Ishikawa (cell line): ENCODE results near the gene CINP.

Source experiments
- CEBPB ChIP-seq: IDR thresholded peaks from 2 replicates; pipeline ENCODE4 v1.6.1; 2012
- CREB1 ChIP-seq: IDR thresholded peaks from 2 replicates; pipeline ENCODE4 v1.6.1; 2012; ENCODE audit warnings: low read depth
- EGR1 ChIP-seq: IDR thresholded peaks from 2 replicates; pipeline ENCODE4 v1.6.1; 2012
- EP300 ChIP-seq: IDR thresholded peaks from 2 replicates; pipeline ENCODE4 v1.6.1; 2012; ENCODE audit warnings: borderline replicate concordance
- FOXM1 ChIP-seq: IDR thresholded peaks from 2 replicates; pipeline ENCODE4 v1.6.1; 2012; ENCODE audit warnings: low read depth, borderline replicate concordance
- NFIC ChIP-seq: IDR thresholded peaks from 2 replicates; pipeline ENCODE4 v1.6.1; 2012
- RAD21 ChIP-seq: IDR thresholded peaks from 2 replicates; pipeline ENCODE4 v1.6.1; 2012; ENCODE audit warnings: low read depth
- TAF1 ChIP-seq: IDR thresholded peaks from 2 replicates; pipeline ENCODE4 v1.6.1; 2012; ENCODE audit warnings: low read depth, mild to moderate bottlenecking
- TCF12 ChIP-seq: IDR thresholded peaks from 2 replicates; pipeline ENCODE4 v1.6.1; 2012; ENCODE audit warnings: low read depth
- TEAD4 ChIP-seq: IDR thresholded peaks from 2 replicates; pipeline ENCODE4 v1.6.1; 2012
- YY1 ChIP-seq: IDR thresholded peaks from 2 replicates; pipeline ENCODE4 v1.6.1; 2012; ENCODE audit warnings: low read depth
- ZBTB7A ChIP-seq: IDR thresholded peaks from 2 replicates; pipeline ENCODE4 v1.6.1; 2012; ENCODE audit warnings: low read depth
- TF ChIP-seq, protein P1 (sequence below): IDR thresholded peaks from 2 replicates; pipeline ENCODE4 v1.6.1; 2012
- TF ChIP-seq, protein P2 (sequence below): IDR thresholded peaks from 2 replicates; pipeline ENCODE4 v1.6.1; 2012
- TF ChIP-seq, protein P3 (sequence below): IDR thresholded peaks from 2 replicates; pipeline ENCODE4 v1.6.1; 2012; ENCODE audit warnings: low read depth, mild to moderate bottlenecking

CINP gene

DNA sequence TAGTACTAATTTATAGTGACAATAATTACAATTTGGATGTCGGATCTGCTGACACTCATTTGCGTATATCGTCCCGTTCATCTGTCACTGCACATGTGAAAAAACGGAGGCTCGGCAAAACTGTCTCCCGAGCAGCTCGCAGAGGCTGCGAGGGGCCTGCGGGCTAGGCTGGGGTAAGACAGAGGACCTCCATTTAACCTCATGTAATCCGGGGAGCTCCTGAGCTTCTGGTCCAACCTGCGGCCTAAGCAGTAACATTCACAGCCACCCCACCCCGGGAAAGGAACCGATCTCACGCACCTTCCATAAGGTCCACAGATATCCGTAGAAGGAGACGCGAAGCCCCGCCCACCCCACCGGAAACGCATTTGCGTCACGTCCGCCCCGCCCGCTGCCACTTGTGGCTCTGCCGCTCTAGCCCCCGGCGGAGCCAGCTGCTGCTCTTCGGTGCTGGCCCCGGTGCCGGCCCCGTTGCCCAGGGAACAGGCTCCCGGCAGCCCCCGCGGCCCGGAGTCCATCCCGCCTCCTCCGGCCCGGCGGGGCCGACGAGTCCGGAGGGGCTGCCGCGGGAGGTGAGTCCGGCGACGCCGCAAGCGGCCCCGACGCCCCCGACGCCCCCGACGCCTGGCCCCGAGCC is at the start of gene CINP, which contains the start of gene TECPR2:
Gene CINP, minus strand, starts transcription at position 346 of the 637 bp plus-strand sequence. Its CDS starts 39 bp downstream, at position 307.
Gene TECPR2, plus strand, starts transcription at position 397 of the 637 bp plus-strand sequence. CDS start 13,781 bp downstream, outside the sequence.
- TF ChIP-seq EP300 (0 out of 2 replicates have a peak, but pooled peaks have one; percentile 8), TCF12 (peak; percentile 51; the same call in 1 of the 2 replicates), TAF1 (peak; percentile 84; the same call in 1 of the 2 replicates), CEBPB (no peak), RAD21 (no peak), CREB1 (peak; percentile 55; the same call in 1 of the 2 replicates), FOXM1 (no peak), YY1 (peak; percentile 24; the same call in 1 of the 2 replicates)
- TF ChIP-seq, protein P1, sequence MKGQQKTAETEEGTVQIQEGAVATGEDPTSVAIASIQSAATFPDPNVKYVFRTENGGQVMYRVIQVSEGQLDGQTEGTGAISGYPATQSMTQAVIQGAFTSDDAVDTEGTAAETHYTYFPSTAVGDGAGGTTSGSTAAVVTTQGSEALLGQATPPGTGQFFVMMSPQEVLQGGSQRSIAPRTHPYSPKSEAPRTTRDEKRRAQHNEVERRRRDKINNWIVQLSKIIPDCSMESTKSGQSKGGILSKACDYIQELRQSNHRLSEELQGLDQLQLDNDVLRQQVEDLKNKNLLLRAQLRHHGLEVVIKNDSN: no peak
- TF ChIP-seq, protein P2, sequence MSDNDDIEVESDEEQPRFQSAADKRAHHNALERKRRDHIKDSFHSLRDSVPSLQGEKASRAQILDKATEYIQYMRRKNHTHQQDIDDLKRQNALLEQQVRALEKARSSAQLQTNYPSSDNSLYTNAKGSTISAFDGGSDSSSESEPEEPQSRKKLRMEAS: peak; percentile 74

DNA sequence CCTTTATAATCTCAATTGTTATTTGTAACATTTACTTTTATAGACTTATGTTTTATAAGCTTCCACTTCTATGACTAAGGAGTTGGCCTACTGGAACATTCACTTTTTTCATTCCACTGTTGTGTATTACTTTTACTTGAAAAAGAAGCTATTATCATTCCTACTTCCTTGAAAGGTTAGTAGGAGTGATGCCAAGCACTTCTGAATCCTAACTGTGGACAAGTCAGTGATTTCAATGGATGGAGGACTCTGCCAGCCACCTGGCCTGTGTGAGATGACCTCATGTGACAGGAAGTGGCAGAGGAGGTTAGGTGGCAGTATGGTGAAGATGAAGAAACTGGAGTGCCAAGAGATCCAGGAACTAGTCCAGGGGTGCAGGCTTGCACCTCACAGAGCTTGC is 46.0 kb upstream of the CINP start:
- TF ChIP-seq TAF1: no peak

DNA sequence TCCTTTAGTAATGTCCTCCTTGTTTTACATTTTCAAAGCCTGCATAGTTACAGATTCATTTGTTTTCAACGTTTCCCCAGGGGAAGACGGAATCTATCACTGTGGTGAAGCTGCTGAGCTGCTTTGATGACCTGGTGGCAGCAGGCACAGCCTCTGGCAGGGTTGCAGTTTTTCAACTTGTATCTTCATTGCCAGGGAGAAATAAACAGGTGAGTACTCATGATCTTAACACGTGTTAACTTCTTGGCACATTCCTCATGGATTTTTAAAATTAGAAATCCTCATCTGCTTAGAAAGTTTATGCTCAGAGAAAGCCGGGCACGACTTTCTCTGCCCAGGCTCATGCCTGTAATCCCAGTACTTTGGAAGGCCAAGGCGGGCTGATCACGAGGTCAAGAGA is 44.6 kb upstream of the CINP start:
- no peak for TF ChIP-seq RAD21
- no peak for TF ChIP-seq EGR1
- no peak for TF ChIP-seq ZBTB7A
- TF ChIP-seq FOXM1: no peak
- TF ChIP-seq NFIC: no peak
- TF ChIP-seq TEAD4: no peak

DNA sequence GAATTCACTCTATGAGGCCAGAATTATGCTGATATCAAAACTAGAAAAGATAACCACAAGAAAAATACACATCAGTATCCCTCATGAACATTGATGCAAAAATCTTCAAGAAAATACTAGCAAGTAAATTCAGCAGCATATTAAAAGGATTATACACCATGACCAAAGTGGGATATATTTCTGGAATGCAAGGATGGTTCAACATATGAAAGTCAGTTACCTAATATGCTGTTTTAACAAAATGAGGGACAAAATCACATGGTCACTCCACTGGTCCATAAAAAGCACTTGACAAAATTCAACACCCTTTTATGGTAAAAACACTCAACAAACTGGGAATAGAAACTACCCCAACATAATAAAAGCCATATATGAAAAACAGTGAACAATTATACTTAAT is 40.3 kb upstream of the CINP start:
- TF ChIP-seq, protein P3, sequence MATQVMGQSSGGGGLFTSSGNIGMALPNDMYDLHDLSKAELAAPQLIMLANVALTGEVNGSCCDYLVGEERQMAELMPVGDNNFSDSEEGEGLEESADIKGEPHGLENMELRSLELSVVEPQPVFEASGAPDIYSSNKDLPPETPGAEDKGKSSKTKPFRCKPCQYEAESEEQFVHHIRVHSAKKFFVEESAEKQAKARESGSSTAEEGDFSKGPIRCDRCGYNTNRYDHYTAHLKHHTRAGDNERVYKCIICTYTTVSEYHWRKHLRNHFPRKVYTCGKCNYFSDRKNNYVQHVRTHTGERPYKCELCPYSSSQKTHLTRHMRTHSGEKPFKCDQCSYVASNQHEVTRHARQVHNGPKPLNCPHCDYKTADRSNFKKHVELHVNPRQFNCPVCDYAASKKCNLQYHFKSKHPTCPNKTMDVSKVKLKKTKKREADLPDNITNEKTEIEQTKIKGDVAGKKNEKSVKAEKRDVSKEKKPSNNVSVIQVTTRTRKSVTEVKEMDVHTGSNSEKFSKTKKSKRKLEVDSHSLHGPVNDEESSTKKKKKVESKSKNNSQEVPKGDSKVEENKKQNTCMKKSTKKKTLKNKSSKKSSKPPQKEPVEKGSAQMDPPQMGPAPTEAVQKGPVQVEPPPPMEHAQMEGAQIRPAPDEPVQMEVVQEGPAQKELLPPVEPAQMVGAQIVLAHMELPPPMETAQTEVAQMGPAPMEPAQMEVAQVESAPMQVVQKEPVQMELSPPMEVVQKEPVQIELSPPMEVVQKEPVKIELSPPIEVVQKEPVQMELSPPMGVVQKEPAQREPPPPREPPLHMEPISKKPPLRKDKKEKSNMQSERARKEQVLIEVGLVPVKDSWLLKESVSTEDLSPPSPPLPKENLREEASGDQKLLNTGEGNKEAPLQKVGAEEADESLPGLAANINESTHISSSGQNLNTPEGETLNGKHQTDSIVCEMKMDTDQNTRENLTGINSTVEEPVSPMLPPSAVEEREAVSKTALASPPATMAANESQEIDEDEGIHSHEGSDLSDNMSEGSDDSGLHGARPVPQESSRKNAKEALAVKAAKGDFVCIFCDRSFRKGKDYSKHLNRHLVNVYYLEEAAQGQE: no peak
- TF ChIP-seq RAD21 (no peak), TEAD4 (no peak), EP300 (no peak), EGR1 (no peak), CREB1 (no peak), CEBPB (no peak), NFIC (no peak), TCF12 (no peak)
- TF ChIP-seq, protein P2: no peak

DNA sequence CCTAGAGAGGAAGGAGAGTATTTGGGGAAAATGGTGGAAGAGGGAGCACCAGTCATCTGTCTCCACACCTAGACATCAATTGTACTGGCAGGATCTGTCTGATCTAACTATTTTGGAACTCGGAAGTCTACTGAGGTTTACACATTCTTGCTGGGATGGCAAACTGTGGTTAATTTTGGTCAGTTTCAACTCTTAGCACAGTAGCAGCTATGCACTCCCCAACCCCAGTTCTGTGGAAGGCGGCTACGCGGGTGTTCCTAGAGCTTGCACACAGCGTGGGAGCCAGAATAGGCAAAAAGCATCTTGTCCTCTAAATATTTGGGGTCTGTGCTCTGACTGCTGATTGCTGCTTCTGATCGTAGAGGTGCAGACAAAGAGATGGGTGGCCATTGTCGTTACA is 33.8 kb upstream of the CINP start:
- TF ChIP-seq, protein P2: no peak
- TF ChIP-seq EP300: no peak
- TF ChIP-seq TEAD4: no peak
- TF ChIP-seq ZBTB7A: no peak
- TF ChIP-seq TCF12: no peak
- TF ChIP-seq, protein P3: no peak
- no peak for TF ChIP-seq CEBPB
- TF ChIP-seq EGR1: no peak
- TF ChIP-seq, protein P1: no peak
- TF ChIP-seq RAD21: no peak
- TF ChIP-seq CREB1: no peak
- no peak for TF ChIP-seq FOXM1
- no peak for TF ChIP-seq YY1
- no peak for TF ChIP-seq TAF1
- TF ChIP-seq NFIC: no peak
